Measurements from ENCODE around the gene CTBP1.
"Not testable (repeated sequence)": the region's sequence is repeated elsewhere in the genome, so short reads cannot be mapped to it uniquely, and the experiment has no call there.

The CTBP1 gene

DNA sequence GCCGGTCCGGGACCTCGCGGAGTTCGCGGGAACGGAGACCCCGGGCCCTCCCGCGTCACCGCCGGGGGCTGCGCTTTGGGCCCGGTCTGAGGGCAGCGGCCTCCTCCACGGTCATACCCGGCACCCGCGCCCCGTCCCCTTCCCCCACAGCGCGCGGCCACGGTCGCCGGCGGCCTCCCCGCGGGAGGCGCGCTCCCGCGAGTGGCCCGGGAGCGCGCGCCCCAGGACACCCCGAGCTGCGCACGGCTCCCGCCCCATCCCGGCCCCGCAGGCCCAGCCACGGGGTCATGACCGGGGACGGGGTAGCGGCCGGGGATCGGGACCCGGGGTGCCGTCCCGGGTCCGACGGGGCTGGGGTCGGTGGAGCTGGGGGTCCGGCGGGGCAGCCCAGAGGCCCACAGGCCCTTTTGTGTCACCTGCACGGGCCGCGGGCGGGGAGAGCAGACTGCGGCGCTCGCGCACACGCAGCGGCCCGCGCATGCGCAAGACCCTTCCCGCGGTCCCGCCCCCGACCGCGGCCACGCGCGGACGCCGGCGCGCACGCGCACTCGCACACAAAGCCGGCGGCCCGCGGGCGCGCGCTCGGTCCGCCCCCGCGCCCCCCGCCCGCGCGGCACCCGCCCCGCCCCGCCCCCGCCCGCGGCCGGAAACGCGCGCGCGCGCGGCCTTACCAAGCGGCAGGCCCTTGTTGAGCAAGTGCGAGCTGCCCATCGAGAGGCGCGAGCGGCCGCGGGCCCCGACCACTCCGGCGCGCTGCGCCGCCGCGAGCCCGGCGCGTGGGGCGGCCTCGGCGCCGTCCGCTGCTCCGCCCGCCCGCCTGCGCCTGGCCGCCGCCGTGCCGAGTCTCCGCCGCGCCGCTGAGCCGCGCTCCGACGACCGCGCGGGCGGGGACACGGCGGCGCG, at the start of gene CTBP1:
CTBP1 (minus strand) TSS at position 886 of the 903 bp plus-strand sequence. CDS start 7,799 bp downstream, outside the sequence.
- peak; percentile 68 for DNase-seq

DNA sequence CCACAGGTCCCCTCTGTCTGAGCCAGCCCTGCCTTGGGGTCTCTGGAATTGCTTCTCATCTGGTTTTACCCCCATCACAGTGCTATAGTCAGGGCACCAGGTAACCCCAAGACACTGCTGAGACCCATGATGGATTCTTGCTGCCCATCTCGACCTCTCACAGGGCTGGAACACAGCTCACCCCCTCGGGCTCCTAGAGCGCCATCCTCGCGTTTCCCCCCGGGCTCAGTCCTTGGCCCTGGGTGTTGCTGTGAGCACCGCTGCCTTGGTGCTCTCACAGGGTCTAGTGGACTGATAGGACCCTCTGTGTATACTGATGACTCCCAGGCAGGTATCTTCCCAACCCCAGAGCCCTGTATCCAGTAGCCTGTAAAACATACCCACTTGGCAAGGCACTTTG, 49.5 kb upstream of the CTBP1 start:
- no peak for DNase-seq

DNA sequence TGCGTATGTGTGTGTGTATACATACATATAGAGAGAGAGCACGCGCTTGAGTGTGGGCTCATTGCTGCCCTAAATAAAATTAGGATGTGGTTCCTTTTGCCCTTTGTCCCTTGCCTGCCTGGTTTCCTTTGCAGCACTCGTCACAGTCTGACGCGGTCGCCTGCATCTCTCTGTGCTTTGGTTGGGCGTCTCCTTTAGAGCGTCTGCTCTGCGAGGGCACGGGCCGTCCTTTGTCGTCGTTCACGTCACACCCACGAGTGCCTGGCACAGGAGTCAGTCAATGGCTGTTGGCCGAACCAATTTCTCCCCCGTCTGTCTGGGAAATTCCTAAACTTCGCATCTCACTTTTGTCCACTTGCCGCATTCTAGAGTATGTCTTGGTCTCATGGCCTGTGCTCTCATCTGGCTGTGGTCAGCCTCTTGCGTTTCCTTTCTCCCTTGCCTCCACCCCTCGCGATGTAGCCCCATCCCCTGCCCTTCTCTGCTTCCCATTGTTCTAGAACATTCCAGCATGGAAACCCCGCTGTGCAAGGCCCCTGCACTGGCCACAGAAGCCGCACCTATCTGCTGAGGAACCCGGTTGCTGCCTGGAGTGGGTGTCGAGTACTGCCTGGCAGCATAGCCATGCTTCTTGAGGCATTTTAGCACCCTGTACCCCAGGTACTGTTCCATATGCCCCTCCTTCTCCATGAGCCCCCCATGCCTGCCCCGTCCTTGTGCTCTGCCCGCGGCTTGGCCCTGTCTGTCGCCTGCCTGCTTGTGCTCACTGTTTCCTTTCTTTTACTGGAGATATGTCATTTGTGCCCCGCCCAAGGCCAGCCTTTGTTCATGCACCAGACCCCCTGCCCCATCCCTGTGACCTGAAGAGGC, 48.8 kb upstream of the CTBP1 start:
- no peak for DNase-seq

DNA sequence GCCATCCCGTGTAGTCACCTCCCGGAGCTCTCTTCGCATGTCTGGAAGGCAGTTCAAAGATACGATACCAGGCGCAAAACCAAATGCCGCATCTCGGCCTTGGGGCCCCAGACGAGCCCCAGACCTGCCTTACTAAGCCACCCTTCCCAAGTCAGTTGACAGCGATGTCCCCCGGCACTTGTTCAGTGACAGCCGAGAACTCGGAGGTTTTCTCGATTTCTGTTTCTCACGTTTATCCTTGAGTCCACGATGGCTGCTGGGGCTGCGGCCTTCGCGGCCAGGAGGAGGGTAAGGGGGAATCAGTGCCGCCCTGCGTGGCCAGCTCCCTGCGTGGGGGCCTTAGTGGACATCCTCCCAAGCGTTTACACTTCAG, 48.1 kb upstream of the CTBP1 start:
- DNase-seq, result no peak

DNA sequence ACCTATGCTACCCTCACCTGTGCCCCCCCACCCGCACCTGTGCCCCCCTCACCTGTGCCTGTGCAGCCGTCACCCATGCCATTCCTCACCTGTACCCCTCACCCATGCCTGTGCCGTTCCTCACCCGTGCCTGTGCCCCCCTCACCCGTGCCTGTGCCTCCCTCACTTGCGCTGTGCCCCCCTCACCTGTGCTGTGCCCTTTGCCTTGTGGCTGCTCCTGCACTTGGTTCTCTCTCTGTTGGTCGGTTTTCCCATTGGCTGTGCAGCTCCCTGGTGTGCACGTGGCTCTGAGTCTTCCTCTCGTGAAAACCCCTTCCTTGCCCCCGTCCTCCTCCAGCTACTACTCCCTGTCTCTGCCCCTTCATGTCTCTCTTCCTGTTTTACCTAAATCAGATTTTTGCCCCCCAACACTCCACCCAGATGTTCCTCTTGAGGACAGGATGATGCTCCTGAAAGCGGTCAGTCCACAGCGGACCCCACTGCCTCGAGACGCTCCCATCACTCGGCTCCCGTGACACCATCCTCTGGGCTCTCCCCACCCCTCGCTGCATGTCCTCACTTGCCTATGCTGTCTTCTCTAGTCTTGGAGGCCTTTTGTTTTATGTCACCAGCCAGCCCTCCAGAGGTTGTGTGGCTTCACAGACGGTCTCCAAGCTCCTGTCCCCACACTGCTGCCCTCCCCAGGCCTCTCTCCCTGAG, 47.5 kb upstream of the CTBP1 start:
- no peak for DNase-seq

DNA sequence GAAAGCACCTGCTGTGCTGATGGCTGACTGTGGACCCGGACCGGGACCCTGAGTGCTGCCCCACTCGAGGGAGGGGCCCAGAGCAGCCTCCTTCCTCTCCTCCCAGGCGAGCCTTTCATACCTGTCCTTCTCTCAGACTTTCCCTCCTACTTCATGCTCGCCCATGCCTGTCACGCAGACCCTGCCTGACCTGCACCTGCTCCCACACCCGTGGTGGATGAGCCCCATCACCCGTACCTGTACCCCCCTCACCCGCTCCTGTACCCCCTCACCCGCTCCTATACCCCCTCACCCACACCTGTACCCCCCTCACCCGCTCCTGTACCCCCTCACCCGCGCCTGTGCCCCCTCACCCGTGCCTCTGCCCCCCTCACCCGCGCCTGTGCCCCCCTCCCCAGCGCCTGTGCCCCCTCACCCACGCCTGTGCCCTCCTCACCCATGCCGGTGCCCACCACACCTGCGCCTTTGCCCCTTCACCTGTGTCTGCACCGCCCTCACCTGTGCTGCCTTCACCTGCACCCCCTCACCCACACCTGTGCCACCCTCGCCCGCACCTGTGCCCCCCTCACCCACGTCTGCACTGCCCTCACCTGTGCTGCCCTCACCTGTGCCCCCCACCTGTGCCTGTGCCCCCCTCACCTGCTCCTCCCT, 46.6 kb upstream of the CTBP1 start:
- DNase-seq, result no peak

DNA sequence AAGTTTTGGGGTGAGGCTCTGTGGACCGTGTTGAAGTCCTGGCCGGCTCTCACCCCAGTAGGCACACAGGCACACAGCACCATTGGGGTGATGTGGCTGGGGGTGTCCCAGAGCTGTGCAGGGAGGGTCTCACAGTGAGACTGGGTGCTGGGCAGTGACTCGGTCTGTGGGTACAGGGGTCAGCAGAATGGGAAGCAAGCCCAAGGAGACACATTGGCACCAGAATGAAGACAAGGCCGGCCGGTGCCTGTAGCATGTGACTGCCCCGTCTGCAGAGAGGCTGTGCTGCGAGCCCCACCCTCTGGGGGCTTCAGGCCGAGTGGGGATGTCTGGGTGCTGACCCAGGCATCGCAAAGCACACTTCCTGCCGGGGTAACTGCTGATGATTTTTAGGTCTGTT, 46.0 kb upstream of the CTBP1 start:
- no peak for DNase-seq

DNA sequence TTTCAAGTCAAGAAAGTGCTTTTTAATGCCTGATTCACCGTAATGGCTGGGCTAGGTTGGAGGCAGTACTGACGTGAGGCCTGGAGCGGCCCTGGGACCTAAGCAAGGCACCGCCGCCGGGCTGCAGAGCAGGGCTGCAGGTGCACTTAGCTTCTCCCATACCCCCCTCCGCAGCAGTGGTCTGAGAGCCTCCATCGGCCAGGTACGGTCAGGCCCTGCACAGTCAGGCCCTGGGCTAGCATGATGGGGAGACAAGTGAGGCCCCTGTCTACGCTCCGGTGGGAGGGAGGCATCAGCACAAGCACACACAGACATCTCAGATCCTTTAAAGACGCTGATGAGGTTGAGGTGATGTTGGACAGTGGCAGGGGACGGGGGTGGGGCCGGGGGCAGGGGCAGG, 45.5 kb upstream of the CTBP1 start:
- DNase-seq, result no peak

DNA sequence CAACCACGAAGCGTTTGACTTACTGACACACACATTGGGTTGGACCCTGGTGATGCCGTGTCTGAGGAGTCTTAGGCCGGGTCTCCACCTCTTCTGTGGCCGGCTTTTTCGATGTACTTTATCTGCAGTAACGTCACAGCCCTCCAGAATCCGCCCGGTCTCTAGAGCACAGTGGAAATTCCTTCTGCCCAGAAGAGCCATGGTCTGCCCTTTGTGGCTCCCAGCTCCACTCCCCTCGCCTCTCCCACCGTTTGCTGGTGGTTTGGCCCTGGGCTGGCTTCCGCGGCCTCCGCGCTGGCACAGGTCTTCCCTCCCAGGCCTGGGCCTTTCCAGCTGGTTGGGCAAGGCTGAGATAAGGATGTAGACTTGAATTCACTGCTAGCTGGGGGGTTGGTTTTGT, 45.1 kb upstream of the CTBP1 start:
- DNase-seq, result no peak

DNA sequence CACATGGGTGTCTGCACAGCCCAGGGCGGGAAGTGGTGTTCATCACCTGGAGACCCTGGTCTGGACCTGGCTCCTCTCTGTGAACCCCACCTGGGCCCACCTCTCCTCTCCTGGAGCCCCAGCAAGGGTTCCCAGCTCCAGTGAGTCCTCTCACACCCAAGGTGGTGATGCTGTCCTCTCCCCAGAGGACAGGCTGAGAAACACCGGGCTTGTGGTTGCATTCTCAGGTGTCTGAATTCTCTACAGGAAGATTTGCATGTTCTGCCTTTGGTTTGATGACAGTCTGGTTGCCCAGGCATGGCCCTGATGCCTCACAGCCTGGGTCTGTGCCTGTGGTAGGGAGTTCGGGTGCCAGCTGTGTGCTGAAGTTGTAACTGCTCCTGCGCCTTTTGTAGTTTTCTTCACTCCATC, 44.6 kb upstream of the CTBP1 start:
- DNase-seq, result no peak

DNA sequence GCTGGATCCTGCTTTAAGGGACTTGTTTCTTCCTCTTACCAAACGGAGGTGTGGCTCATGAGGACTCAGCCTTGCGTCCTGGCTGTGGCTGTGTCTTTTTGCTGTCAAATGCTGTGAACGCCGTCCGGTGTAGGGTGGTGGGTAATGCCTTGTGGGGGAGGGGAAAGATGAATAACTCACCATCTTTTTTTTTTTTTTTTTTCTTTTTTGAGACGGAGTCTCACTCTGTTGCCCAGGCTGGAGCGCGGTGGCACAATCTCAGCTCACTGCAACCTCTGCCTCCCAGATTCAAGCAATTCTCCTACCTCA, 43.7 kb upstream of the CTBP1 start:
- DNase-seq, result not testable (repeated sequence)

DNA sequence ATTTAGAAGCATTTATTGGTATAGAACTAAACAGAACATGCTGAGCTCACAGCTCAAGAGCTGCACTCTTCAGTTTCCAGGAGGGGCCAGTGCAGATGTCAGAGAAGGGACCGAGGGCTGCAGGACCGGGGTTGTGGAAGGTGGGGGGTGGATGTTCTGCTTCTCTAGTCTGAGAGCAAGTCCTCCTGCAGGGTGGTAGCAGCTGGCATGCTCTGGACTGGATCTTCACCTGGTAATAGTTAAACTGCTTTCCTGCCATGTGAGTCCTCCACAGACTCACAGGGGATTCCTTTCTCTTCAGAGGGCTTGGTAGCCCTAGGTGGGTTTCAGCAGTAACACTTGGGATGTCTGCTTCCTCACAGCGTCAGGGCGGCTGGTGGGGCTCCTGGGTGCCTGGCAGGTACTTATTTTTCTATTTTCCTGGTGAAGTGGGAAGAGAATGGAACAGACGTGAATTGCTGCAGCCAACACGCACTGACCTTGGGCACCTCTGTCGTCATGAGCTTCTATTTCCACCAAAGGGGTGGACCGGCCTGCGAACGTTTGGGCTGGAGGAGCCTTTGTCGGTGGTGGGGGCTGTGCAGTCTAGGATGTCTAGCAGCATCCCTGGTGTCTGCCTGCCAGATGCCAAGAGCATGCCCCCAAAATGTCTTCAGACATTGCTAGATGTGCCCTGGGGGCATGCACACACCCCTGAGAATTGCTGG, 43.2 kb upstream of the CTBP1 start:
- DNase-seq, result no peak

DNA sequence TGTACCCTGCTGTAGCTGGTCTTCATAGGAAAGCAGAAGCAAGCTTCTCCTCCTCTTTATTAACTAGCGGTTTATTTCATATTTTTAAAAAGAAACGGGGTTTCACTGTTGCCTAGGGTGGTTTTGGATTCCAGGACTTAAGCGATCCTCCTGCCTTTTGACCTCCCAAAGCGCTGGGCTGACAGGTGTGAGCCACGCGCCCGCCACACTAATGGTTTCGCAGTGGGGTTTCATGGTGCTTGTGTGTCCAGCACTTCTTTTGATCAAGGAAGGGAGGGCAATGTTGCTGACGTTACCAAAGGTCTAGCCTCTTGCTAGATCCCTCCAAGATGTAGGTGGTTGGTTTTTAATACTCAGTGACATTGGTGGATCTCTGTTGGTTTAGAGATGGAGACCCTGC, 42.2 kb upstream of the CTBP1 start:
- DNase-seq, result no peak

DNA sequence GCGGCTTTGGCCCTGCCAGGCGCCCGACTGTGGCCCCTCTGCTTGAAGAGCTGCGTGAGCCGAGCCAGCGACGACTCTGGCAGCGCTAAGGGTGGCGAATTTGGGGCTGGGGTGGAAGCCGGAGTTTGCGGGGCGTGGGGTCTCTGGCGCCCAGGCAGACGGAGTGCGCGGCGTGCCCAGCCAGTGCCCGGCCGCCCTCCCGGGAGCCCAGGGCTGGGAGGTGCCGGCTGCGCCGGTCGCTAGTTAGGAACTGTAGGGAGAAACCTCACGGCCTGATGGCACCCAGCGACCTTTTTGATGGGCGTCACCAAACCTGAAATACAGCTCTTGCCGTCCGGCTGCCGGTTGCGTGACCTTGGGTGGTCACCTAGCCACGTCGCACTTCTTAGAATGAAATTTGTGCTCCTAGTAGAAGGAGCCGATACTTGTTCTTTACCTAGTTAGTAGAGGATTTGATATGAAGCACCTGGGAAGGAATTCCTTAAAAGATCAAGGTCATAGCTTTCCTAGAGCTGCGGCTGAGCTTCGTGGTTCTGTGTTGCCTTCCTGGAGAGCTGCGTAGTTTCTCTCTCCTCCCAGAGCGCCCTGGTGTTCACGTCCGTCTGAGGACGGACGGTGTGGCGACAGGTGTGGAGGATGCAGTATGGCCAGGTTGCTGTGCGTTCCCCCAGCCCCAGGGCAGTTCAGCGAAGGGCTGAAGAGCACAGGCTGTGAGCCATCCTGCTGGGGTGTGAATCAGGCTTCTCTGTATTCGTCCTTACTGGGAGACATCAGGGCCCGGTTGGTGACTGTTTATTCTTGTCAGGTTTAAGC, 41.4 kb upstream of the CTBP1 start:
- no peak for DNase-seq

DNA sequence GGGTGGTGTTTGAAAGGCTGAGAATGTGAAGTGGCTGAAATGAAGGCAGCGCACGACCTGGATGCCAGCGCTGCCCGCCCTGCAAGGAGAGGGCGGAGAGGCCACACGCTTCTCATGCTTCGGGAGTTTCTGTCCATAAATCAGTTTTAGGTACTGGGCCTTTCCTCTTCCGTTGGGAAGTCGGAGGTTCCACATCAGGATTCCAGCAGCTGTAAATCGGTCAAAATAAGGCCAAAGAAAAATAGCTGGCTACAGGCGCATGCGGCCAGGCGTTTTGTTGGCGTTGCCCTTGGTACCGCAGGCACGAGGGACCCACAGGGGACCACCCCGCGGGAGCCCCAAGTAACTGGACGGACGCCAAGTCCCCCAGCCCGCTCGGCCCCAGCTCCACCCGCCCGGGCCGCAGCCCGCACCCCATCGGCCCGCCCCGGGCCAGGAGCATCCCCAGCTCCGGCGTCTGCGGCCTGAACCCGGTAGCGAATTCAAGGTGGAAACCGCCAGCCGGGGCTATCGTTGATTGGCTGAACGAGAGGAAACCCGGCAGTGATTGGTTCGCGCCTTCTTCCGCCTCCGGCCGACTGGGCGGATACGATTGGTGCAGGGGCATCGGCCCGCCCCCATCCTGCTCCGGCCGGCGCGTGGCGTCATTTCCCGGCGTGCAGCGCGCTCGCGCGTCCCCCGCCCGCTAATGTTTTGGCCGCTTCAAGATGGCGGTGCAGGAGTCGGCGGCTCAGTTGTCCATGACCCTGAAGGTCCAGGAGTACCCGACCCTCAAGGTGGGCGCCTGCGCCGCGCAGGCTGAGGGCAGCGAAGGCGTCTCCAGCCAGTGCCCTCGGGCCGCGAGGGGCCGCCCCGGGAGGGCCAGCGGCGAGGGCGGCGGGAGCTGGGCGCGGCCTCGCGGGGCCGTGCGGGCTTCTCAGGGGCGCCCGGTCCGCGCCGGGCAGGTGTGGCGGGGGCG, 40.6 kb upstream of the CTBP1 start, which contains the start of gene MAEA:
MAEA (plus strand) TSS at position 685 of the 958 bp plus-strand sequence; CDS start at position 708, 23 bp downstream.
- DNase-seq, result peak; percentile 92

DNA sequence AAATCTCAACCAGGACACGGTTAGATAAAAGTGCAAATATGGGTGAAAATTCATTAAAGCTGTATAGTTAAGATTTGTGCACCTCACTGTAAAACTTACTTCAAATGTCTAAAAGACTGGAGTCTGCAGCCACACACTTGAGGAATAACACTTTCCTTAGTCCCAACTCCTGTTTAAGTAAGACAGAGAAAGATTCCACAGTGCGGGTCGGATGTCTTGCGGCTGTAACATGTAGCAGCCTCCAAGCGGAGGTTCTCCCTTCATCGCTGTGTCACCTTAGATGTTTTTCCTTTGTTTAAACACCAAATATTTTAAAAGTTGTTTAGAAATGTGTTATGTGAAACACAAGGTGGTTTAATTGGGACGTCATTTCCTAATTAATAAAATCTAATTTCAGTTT, 39.9 kb upstream of the CTBP1 start:
- DNase-seq, result no peak

DNA sequence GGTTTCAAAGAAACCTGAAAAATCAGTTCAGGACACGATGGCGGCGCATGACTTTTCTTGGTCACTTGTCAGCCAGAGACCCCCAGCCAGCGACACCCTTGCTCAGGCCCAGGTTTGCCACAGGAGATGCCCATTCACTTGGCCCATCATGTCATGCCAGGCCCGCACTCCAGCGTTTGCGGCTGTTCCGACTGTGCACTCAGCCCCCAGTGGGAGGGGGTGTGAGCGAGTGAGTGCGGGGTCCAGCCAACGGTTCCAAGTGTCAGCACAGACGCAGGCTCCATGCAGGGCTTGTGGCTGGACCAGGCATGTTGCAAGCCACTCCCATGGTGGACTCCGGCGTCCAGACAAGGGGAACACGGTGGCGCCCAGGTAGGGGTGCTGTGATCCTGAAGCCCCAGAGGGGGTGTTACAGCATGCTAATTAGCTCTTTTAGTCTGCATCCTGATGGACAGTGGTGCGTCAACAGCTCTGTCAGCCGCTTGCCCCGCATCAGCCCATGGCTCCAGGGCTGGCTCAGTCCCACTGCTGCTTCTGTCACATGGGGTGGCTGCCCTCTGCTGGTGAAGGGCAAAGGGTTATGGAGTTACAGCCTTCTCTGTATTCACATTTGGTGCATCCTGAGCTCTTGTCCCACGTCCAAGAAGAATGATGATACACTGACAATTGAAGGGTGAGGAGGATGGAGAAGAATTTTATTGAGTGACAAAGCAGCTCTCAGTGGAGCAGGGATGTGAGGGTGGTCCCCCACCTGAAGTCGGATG, 37.0 kb upstream of the CTBP1 start:
- no peak for DNase-seq

DNA sequence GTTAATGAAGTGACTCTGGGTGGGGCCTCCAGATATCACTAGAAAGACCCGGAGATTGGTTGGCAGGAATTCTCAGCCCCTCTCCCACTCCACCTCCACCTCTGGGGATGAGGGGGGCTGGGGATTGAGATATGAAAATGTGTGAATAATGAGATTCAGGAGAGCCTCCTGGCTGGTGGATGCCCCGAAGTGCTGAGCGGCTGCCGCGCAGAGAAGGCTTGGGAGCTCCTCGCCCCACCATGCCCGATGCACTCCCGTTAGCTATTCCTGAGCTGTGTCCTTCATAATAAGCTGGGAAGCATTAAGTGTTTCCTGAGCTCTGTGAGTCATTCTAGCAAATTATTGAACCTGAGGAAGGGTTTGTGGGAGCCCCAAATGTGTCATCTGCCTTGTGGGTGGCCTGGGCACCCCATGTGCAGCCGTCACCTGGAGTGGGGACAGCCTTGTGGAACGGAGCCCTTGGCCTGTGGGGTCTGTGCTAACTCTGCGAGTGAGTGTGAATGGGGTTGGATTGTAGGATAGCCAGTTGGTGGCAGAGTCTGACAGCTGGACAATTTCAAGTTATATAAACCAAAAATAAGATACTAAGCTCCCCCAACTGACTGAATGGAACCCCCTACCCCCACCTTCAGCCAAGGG, 36.3 kb upstream of the CTBP1 start:
- no peak for DNase-seq

DNA sequence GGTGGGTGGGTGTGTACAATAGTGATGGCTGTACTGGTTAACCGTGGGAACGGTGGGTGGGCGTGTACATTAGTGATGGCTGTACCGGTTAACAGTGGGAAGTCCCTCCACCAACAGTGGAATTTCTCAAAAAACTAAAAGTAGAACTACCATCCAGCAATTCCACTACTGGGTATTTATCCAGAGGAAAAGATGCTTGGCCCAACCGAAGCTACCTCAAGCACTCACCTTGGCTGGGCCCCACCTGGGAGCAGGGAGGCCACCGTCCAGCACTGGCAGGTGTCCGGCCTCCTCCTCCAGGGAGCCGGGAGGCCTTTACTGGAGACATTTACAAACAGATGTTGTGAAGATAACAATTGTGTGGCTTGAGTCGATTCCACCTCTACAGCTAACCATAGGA, 34.8 kb upstream of the CTBP1 start:
- DNase-seq, result no peak
